Activated CD8-positive, alpha-beta memory T cell treated with anti-CD3 and anti-CD28 coated beads for 36 hours (primary cell): Measurements from ENCODE around the gene PDE1C. TPM values are rescaled to one million over a fixed set of nuclear protein-coding genes. Genes with fewer than 3 reads are reported as not detected.

Experiments used
- CTCF ChIA-PET: fragments of 350-600 bp; sonication (Branson Sonifier 250); formaldehyde crosslinking; loops from one replicate; lab custom pipeline; 2021; ENCODE audit warnings: antibody characterized with exemption; lab: Charles Lee
- POLR2A ChIA-PET: fragments of 350-600 bp; sonication (Branson Sonifier 250); formaldehyde crosslinking; loops from one replicate; lab custom pipeline; 2021; ENCODE audit warnings: antibody characterized with exemption; lab: Charles Lee
- total RNA-seq, 2 experiments: library from RNA; stranded (reverse); gene quantifications; one replicate each; pipeline ENCODE4 v1.2.3, GENCODE V29; 2021

PDE1C gene
- total RNA-seq, 2 experiments from 2014 or later = not detected

DNA sequence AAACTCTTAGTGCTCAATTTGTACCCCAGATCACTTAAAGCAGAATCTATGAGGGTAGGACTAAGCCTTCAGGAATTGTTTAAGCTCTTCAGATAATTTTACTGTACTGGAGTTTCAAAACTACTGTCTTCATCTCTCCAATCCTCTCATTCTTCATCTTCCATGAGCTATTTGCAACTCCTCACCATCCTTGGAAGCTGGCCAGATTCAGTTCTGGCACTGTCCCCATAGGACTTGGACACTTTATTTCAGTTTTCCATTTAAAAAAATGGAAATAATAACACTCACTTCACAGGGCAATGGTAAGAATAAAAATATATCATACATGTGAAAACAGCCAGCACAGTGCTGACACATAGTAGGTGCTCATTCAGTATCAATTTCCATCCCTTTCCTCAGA, 308.6 kb downstream of the PDE1C start:
- POLR2A ChIA-PET = no interaction called here
- CTCF ChIA-PET = no interaction called here

DNA sequence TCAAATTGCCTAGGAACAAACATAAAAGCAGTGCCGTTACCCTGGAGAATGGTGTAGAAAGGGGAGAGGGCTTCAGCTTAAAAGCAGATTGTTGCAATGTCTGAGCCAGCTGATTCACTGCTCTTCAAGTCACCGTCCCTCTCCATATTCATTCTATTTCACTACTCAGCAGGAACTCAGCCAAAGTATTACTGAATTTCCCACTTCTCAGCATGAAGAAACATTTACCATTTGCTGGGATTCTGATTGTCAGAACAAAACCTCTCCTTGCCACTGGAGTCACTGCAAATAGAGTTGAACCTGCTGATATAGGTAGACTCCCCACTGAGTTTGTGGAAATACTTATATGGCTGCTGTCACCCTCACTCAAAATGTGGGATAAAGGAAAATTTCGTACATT, 311.5 kb downstream of the PDE1C start:
- POLR2A ChIA-PET = no interaction called here

DNA sequence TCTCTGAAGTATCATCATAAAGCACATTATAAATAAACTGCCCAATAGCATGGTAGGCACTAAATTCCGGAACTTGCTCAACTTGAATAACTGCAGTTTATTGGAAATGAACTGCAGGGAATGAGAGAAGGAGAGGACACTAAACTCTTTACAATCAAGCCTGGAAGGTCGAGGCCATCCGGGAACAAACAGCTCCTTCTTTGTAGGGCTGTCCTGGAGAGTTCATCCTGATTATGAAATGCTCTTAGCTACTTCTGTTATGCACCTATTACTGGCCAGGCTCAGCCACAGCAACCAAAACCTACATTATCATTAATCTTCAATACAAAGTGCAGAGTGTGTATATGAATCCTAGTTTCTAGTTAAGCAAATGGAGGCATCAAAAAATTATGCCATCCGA, 318.5 kb downstream of the PDE1C start:
- POLR2A ChIA-PET = no interaction called here
- CTCF ChIA-PET = no interaction called here

More for the DNA sequence above, 311.5 kb downstream of the PDE1C start:
- CTCF ChIA-PET = no interaction called here

DNA sequence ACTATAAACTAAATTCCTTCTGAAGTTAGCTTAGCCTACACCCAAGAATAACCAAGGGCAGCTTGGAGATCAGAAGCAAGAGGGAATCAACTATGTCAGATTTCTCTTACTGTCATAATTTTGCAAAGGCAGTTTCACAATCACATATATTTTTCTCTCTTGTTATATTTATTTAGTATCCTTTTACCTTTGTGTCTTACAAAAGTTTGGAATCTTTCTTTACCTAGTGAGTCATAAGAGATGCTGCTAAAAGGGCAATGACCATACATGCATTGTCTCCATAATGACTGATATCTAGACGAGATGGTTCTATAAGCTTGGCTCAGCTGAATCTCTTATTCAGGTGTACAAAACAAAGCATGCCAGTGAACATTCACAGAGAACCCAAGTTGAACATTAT, 322.1 kb downstream of the PDE1C start:
- ChIA-PET POLR2A (no interaction called here), CTCF (no interaction called here)

DNA sequence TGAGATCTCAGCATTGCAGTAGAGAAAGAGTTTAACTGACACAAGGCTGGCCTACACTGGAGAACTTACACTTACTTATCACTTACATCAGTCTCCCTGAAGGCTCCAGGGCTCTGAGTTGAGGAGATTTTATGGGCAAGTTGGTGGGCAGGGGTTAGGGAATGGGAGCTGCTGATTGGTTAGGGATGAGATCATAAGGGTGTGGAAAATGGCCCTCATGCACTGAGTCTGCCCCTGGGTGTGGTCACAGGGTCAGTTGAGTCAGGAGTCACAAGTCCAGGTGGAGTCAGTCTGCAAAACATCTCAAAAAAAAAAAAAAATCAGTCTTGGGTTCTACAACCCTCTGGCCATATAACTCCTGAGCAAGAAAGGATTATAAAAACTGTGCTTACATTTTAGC, 322.7 kb downstream of the PDE1C start:
- ChIA-PET POLR2A (no interaction called here), CTCF (no interaction called here)

DNA sequence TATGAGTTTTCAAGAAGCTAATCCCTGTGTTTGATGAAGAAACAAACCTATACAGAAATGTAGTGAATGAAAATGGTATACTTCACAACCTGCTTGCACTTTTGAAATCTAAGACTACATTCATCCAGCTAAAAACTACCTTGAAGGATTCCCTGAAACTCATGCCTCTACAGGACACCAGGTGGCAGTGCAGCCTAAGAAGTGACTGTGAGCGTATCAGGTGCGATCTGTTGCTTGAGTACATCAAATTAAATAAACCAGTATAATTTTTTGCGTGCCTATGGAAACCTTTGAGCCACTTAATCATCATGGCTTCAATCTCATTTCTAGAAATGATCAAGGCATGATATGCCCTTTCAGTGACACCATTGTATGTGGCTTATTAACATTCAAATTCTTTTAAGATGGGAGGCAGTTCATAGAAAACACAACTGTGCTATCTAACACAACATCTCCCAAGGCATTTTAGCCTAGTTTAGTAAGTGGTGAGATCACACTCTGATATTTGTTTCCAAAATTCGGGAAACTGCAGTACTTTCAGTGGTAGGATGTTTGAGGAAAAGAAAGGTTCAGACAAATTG, 325.8 kb downstream of the PDE1C start:
- CTCF ChIA-PET = interaction anchor here (0.6 kb wide), 1 partner anchor 735 kb away, joined by 3 read pairs; no protein-coding TSS in a partner anchor
- POLR2A ChIA-PET = no interaction called here

DNA sequence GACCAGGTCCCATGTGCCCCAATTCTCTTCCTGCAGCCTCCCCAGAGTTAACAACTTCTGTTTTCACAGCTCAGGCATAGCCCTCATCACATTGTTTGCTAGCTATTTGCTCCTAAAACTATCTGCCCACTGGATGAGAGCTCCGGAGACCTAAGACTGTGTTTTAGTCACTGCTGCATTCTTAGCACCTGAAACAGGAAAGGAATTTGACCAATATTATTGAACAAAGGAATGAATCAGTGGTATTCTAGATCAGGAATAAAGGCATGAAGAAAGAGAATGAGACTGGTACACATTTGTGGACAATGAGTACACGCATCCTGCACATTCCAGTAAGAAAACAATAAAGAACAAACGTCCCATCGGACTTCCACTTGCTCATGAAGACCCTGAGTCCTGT, 328.4 kb downstream of the PDE1C start:
- CTCF ChIA-PET = no interaction called here
- POLR2A ChIA-PET = no interaction called here

DNA sequence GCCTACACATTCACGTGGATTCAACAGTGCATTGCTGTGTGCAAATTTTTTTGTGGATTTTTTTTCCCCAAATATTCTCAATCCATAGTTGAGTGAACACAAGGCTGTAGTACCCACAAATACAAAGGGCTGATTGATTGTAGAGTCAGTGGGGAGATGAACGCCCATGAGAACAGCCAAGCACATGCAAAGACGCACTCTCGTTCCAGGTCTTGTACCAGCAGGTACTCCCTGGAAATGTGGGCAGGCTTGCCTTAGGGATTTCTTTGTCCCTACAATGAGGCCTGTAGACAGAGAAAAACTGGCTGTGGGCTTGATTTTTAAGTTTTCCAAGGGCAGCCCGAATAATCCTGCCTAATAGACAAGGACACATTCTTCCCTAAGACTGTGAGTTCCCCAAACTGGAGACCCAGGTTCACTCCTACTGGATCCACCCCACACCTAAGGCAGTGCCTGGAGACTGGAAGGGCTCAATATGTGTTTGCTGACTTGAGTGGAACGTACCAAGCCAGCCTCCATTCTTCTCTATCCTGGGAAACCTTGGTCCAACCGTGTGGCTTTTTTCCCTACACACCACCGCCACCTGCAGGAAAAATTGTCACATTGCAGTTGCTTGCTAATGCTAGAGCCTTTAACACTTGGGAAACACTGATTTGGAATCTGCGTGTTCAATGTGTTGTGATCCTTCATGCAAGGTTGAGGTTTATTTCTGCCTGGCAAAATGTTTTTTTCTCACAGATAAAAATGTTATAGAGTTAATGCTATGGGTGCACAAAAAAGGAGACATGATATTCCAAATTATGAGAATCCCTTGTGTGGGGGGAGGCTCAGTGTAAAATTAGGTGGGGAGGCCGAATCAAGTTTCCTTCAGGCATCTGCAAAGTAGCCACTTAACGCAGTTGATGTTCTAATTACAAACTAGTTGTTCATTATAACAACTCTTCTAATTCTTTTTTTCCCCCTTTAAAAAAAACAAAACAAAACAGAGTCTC, 333.9 kb downstream of the PDE1C start:
- POLR2A ChIA-PET = no interaction called here
- CTCF ChIA-PET = no interaction called here

DNA sequence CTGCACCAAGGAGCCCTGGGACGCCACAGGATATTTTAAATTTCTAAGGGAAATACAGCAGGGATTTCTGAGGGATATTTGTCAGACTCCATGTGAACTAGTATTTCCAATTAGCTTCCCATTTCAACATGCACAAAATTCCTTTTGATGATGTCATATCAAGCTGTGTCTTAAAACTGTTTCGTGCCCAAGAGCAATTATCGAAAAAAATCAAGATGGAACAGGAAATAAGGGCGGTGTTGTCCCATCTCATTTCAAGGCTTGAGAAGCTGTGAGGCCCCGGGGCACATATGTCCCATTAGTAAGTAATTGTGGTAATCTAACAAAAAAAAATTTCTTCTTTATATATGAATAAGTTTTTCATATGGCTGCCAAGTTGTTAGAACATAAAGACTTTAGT, 335.8 kb downstream of the PDE1C start:
- ChIA-PET POLR2A (no interaction called here), CTCF (no interaction called here)

DNA sequence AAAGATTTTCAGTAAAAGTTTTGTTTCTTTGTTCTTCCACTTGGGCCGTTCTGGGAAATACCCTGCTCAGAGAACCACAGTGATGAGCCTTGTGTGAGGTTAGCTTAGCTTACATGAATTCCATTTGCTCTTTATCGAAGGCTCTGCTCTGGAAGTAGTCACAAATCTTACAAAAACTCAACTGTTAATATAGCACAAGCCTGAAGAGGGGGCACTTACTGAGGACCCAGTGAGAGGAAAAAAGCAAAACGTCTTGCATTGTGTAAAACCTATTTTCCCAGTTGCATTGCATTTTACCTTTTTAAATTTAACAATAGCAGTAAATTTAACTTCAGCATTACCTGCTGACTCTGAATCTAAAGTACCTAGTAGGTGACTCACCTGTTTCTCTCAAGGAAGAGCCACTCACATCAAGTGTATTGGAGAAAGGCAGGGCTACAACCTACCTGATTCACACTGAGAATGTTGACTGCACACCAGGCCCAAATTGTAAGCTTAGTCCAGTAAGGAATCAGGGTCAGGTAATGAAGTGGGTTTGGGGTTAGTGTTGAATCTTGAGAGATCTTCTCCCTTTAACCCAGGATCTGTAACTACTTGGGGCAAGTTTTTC, 340.9 kb downstream of the PDE1C start:
- CTCF ChIA-PET = no interaction called here
- POLR2A ChIA-PET = no interaction called here

DNA sequence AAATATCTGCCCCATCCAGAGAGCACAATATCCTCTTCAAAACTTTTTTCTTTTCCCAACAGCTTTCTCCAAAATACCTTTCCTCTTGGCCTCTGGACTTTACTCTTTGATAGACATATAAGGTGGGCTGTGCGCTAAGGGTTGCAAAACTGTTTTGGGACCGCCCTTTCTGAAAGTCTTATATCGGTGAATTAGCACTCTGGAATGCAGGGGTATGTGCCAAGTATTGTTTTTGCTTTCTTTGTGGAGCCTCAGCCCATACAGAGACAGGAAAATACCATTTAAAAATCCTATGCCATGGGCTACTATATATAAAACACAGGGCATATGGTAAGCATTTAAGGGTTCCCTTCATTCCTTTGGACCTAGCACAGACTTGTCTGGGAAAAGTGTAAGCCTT, 345.5 kb downstream of the PDE1C start:
- CTCF ChIA-PET = no interaction called here
- POLR2A ChIA-PET = no interaction called here

DNA sequence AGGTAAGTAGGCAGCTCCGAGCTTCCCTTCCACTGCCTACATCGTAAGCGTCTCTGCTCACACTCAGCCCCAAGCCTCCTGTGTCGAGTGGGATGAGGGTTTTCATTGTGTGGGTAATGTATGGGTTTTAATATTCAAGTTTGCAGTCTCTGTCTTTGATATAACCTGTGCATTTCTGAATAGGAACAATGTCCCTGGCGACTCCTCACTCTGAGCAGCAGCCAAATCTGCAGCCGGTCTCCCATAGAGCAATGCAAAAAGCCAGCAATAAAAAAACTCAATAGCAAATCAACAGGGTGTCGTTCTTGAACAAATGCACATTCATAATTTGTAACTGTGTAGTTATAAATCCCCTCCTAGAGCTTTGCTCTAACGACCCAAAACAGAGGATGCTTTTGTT, 349.8 kb downstream of the PDE1C start:
- CTCF ChIA-PET = no interaction called here

DNA sequence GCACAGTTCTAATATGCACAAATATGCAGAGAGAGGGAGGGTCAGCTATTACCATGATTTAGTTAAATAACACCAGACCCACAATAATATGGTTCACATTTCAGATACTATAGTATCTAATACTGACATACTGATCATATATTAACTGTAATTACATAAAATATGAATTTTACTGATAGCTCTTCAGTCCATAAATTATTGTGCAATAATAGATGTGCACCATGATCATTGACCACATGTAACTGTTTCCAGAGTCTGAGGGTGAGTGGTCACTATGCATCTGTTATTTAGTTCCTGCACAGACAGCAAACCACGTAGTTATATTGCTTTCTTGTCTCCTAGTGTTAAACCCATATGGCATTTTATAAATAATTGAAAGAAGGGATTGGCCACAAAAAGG, 353.9 kb downstream of the PDE1C start:
- CTCF ChIA-PET = no interaction called here
- POLR2A ChIA-PET = no interaction called here

More for the DNA sequence above, 349.8 kb downstream of the PDE1C start:
- POLR2A ChIA-PET = no interaction called here

DNA sequence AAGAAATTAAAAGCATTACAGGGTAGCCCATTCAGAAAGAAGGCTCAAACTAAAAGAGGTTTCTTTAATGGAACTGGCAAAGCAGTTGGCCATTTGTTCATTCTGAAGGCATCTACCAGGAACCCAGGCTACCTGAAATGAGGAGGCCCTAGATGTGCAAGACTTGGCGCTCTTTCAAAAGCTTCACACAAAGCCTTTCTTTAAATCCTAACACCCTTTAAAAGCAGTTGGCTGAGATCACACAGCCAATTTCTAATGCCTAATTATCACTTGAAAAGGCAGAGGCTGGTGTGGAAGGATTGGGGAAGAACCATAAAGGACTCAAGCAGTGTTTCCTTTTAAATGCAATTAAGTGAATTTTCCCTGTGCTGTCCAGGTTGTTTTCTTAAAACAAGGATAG, 360.0 kb downstream of the PDE1C start:
- POLR2A ChIA-PET = no interaction called here

DNA sequence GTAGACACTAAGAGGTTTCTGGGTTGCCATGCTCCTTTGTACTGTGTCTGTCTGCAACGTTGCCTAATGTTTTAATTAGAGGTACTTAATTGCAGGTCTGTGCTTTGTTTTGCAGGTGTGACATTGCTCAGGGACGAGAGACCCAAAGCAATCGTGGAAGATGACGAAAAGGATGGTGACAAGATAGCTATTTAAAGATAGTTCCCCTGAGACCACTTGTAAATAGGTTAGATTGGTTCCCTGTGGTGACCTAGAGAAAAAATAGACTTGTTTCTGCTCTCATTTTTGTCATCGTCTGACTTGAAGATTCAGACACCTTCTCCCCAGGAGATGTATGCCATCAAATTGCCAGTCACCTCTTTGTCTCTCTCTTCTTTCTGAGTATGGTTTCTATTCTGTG, 363.1 kb downstream of the PDE1C start:
- CTCF ChIA-PET = no interaction called here
- POLR2A ChIA-PET = no interaction called here

More for the DNA sequence above, 360.0 kb downstream of the PDE1C start:
- CTCF ChIA-PET = no interaction called here

DNA sequence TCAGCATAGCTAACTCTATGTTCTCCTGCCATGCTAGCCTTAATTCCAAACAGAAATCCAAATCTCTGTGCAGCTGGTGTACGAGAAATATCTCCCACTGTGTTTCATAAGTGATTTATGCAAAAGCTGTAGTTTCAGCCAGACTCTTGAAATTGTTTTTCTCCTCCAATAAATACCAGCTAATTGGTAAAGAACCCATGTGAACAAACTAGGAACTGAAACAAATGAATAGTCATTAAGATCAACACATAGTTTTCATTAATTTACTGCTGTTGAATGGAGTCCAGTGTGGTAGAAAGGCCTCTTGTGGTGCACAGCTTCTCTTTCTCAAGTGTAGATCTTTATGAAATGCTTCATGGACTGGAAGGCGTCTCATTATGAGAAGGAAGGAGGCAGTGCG, 364.8 kb downstream of the PDE1C start:
- ChIA-PET POLR2A (no interaction called here), CTCF (no interaction called here)

DNA sequence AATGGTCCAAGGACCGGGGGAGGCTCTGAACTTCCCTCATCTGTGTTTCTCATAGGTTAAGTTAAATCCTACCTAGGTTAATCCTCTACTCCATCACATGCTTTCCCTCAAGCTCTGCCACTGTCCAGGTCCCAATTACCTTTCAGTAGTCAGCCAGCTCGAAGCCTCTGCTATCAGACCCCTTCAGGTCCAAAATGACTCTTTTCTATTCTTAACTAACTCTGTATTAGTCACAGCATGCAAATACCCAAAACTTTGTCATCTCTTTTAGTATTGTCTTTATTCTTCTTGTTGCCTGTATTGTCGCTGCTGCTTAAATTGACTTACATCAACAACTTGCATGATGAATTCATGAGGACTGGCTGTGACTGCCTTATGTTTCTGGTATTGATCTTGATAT, 367.9 kb downstream of the PDE1C start:
- ChIA-PET CTCF (no interaction called here), POLR2A (no interaction called here)
